Vagina (tissue), 2 donors: ENCODE data around the gene GAB3. TPM values are rescaled to one million over a fixed set of nuclear protein-coding genes. Genes with fewer than 3 reads are reported as not detected.

Experiments
- DNase-seq, 2 donors: peaks; one replicate each; pipeline ENCODE4 v3.0.0-alpha.2; 2017; ENCODE audit errors: extremely low spot score in 2 of 2
- H3K27ac ChIP-seq: fragments of 200-600 bp; sonication (generic); one replicate; pipeline ENCODE4 v1.5.1; 2019
- H3K27me3 ChIP-seq: fragments of 200-600 bp; sonication (generic); one replicate; pipeline ENCODE4 v1.5.1; 2019
- H3K36me3 ChIP-seq, 2 donors: fragments of 200-600 bp; sonication (generic); one replicate each; pipeline ENCODE4 v1.5.1; 2017 to 2019
- H3K4me1 ChIP-seq: fragments of 200-600 bp; sonication (generic); one replicate; pipeline ENCODE4 v1.5.1; 2019
- H3K4me3 ChIP-seq, 2 donors: fragments of 200-600 bp; sonication (generic); 1 replicate in 1 of 2; 2 replicates in 1 of 2; pipeline ENCODE4 v1.5.1; 2016 to 2019
- H3K9me3 ChIP-seq: fragments of 200-600 bp; sonication (generic); one replicate; pipeline ENCODE4 v1.5.1; 2019
- POLR2A ChIP-seq, 2 donors: fragments of 450-650 bp; IDR thresholded peaks; one replicate each; pipeline ENCODE4 v1.6.1; 2017; ENCODE audit warnings: antibody characterized with exemption in 2 of 2, mild to moderate bottlenecking in 2 of 2, moderate library complexity in 2 of 2
- POLR2AphosphoS5 ChIP-seq, 2 donors: sonication (generic); formaldehyde crosslinking; IDR thresholded peaks; one replicate each; pipeline ENCODE4 v1.9.0; 2017; ENCODE audit warnings: antibody characterized with exemption in 2 of 2, mild to moderate bottlenecking in 2 of 2, low read depth in 1 of 2; ENCODE audit not compliant: insufficient read depth in 1 of 2
- intact Hi-C: fragments of 100-400 bp; cut with DNase I; formaldehyde crosslinking; loops from one replicate; pipeline ENCODE4 v1.15.1; 2023
- total RNA-seq: library from RNA; depleted of rRNA; stranded (reverse); fragments of >200 nt; gene quantifications from one replicate; pipeline ENCODE4 v1.2.3, GENCODE V29; 2016
- TF ChIP-seq, protein P1 (sequence below), 3 experiments: fragments of 450-650 bp in 2 of 3; fragments of 200-600 bp in 1 of 3; sonication (generic) in 1 of 3; IDR thresholded peaks; one replicate each; pipeline ENCODE4 v1.5.1; 2017 to 2019; ENCODE audit warnings: antibody characterized with exemption in 3 of 3, mild to moderate bottlenecking in 2 of 3, moderate library complexity in 2 of 3

GAB3 gene
- total RNA-seq, 1 donor from 2014 or later: 7.6 TPM

- TF ChIP-seq POLR2AphosphoS5 (IDR thresholded peaks at IDR 0.05; ENCODE audit: insufficient read depth in 1 of 2, low read depth in 1 of 2): no peak
- TF ChIP-seq, protein P1, sequence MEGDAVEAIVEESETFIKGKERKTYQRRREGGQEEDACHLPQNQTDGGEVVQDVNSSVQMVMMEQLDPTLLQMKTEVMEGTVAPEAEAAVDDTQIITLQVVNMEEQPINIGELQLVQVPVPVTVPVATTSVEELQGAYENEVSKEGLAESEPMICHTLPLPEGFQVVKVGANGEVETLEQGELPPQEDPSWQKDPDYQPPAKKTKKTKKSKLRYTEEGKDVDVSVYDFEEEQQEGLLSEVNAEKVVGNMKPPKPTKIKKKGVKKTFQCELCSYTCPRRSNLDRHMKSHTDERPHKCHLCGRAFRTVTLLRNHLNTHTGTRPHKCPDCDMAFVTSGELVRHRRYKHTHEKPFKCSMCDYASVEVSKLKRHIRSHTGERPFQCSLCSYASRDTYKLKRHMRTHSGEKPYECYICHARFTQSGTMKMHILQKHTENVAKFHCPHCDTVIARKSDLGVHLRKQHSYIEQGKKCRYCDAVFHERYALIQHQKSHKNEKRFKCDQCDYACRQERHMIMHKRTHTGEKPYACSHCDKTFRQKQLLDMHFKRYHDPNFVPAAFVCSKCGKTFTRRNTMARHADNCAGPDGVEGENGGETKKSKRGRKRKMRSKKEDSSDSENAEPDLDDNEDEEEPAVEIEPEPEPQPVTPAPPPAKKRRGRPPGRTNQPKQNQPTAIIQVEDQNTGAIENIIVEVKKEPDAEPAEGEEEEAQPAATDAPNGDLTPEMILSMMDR (IDR thresholded peaks at IDR 0.05): no peak
- no peak for TF ChIP-seq POLR2A (IDR thresholded peaks at IDR 0.05)
- no peak overlapping the region for H3K27ac ChIP-seq
These were observed 22.3 kb downstream of the GAB3 start for GRCh38 chrX:154728431-154729190.

GRCh38 chrX:154727871-154728270, 23.0 kb downstream of the GAB3 start:
- peaks cover 29% of the 10 kb centered on the region for H3K4me1 ChIP-seq
- no peak for DNase-seq
- TF ChIP-seq, protein P1 (IDR thresholded peaks at IDR 0.05): no peak
- TF ChIP-seq POLR2A (IDR thresholded peaks at IDR 0.05) (no peak), POLR2AphosphoS5 (IDR thresholded peaks at IDR 0.05; ENCODE audit: insufficient read depth in 1 of 2, low read depth in 1 of 2) (no peak)
- no peak overlapping the region for H3K4me3 ChIP-seq
- no peaks in the 10 kb centered on the region for H3K36me3 ChIP-seq
- H3K27me3 ChIP-seq: no peaks in the 10 kb centered on the region
- no peaks in the 10 kb centered on the region for H3K9me3 ChIP-seq
- intact Hi-C loops: no loop called here
- no peak overlapping the region for H3K27ac ChIP-seq

More at GRCh38 chrX:154728431-154729190, 22.3 kb downstream of the GAB3 start:
- H3K27me3 ChIP-seq: no peaks in the 10 kb centered on the region
- intact Hi-C loops: no loop called here
- no peak for DNase-seq
- no peaks in the 10 kb centered on the region for H3K36me3 ChIP-seq
- peaks cover 34% of the 10 kb centered on the region for H3K4me1 ChIP-seq
- no peak overlapping the region for H3K4me3 ChIP-seq
- no peaks in the 10 kb centered on the region for H3K9me3 ChIP-seq

- Histone ChIP-seq H3K27me3 (no peaks in the 10 kb centered on the region), H3K27ac (no peak overlapping the region), H3K36me3 (no peaks in the 10 kb centered on the region), H3K4me3 (no peak overlapping the region), H3K4me1 (peaks cover 25% of the 10 kb centered on the region), H3K9me3 (no peaks in the 10 kb centered on the region)
- no peak for TF ChIP-seq POLR2A (IDR thresholded peaks at IDR 0.05)
- TF ChIP-seq, protein P1 (IDR thresholded peaks at IDR 0.05): no peak
- DNase-seq: no peak
- intact Hi-C loops: no loop called here
These were observed 23.5 kb downstream of the GAB3 start for GRCh38 chrX:154727418-154727817.

DNA sequence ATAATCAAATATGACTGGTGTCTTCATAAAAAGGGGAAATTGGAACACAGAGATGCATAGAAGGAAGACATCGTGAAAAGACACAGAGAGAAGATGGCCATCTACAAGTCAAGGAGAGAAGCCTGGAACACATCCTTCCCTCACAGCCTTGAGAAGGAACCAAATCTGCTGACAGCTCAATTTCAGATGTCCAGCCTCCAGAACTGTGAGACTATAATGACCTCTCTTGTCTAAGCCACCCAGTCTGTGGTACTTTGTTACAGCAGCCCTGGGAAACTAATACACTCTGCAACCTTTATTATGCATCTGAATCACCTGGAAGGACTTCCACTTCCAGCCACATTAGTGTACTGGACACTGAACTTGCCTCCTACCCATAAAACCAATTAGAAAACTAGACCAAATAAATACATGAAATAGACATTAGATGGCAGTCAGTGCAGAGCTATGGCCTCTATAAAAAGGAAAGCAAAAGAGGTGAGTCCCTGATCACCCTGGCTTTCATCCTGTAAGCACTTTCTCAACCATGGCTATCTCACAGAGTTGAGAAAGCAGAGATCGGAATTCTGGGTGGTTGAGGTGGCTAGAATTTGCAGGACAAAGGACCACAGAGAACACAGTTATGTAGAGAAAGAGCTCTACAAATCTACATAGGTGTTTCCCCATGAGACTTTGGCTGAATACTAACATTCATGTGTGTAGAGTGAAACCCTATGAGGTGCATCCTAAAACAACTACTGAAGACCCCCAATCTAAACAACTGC, 25.7 kb downstream of the GAB3 start:
- H3K27ac ChIP-seq: no peak overlapping the region
- TF ChIP-seq, protein P1 (IDR thresholded peaks at IDR 0.05): no peak
- no peak for TF ChIP-seq POLR2A (IDR thresholded peaks at IDR 0.05)
- no peak for TF ChIP-seq POLR2AphosphoS5 (IDR thresholded peaks at IDR 0.05; ENCODE audit: insufficient read depth in 1 of 2, low read depth in 1 of 2)
- H3K36me3 ChIP-seq: no peaks in the 10 kb centered on the region
- H3K27me3 ChIP-seq: no peaks in the 10 kb centered on the region
- peaks cover 20% of the 10 kb centered on the region for H3K4me1 ChIP-seq
- intact Hi-C loops: no loop called here
- no peak for DNase-seq
- H3K4me3 ChIP-seq: no peak overlapping the region
- H3K9me3 ChIP-seq: peaks cover 6% of the 10 kb centered on the region

- H3K4me1 ChIP-seq: no peaks in the 10 kb centered on the region
- intact Hi-C loops: no loop called here
- H3K27me3 ChIP-seq: no peaks in the 10 kb centered on the region
- TF ChIP-seq POLR2AphosphoS5 (IDR thresholded peaks at IDR 0.05; ENCODE audit: insufficient read depth in 1 of 2, low read depth in 1 of 2) (no peak), POLR2A (IDR thresholded peaks at IDR 0.05) (no peak)
- TF ChIP-seq, protein P1 (IDR thresholded peaks at IDR 0.05): no peak
- no peak for DNase-seq
- H3K9me3 ChIP-seq: peaks cover 6% of the 10 kb centered on the region
- no peak overlapping the region for H3K4me3 ChIP-seq
- H3K27ac ChIP-seq: no peak overlapping the region
- H3K36me3 ChIP-seq: no peaks in the 10 kb centered on the region
These were observed 29.7 kb downstream of the GAB3 start for GRCh38 chrX:154721155-154721554.
